Lower lobe of right lung (tissue), 2 donors: ENCODE measurements around the gene CADM1. TPM values are rescaled to one million over a fixed set of nuclear protein-coding genes. Genes with fewer than 3 reads are reported as not detected.

Experiments used
- ATAC-seq, 2 donors: fragments of 200-7000 bp; cut with Tn5 transposase; one replicate each; pipeline ENCODE4 v1.9.1; 2020 to 2022; ENCODE audit warnings: mild to moderate bottlenecking in 2 of 2, moderate library complexity in 2 of 2
- DNase-seq: peaks from one replicate; pipeline ENCODE4 v3.0.0-alpha.2; 2020
- H3K27ac ChIP-seq: fragments of 200-600 bp; one replicate; pipeline ENCODE4 v1.8.0; 2022
- H3K27me3 ChIP-seq: fragments of 200-600 bp; one replicate; pipeline ENCODE4 v1.8.0; 2022; ENCODE audit warnings: low read depth
- H3K36me3 ChIP-seq: fragments of 200-600 bp; one replicate; pipeline ENCODE4 v1.8.0; 2022; ENCODE audit warnings: mild to moderate bottlenecking
- H3K4me1 ChIP-seq: fragments of 200-600 bp; one replicate; pipeline ENCODE4 v1.8.0; 2022
- H3K4me3 ChIP-seq: fragments of 200-600 bp; one replicate; pipeline ENCODE4 v1.8.0; 2022; ENCODE audit warnings: mild to moderate bottlenecking
- H3K9me3 ChIP-seq: fragments of 200-600 bp; one replicate; pipeline ENCODE4 v1.8.0; 2022
- CTCF ChIP-seq: fragments of 200-600 bp; IDR thresholded peaks from one replicate; pipeline ENCODE4 v1.8.0; 2022; ENCODE audit warnings: antibody characterized with exemption, mild to moderate bottlenecking
- intact Hi-C: fragments of 100-400 bp; cut with DNase I; formaldehyde crosslinking; loops from one replicate; pipeline ENCODE4 v1.11.0; 2022
- total RNA-seq: library from RNA; stranded (reverse); fragmentation: NEBNext Ultra II Directional; extraction: Animal tissue kit (Norgen Biotek cat#: 25700); gene quantifications from one replicate; pipeline ENCODE4 v1.2.1, GENCODE V29; 2021
- donor health status: DM: no; HTN: yes; CAD: no; lungs with severe emphysema.

CADM1 gene
- total RNA-seq, 1 donor from 2014 or later: 149 TPM

GRCh38 chr11:115524572-115524971 is 20.4 kb upstream of the CADM1 start:
- H3K27me3 ChIP-seq: peaks cover 6% of the 10 kb centered on the region
- no peaks in the 10 kb centered on the region for H3K9me3 ChIP-seq
- TF ChIP-seq CTCF: no peak
- ATAC-seq (no peak), DNase-seq (no peak)
- H3K36me3 ChIP-seq: no peaks in the 10 kb centered on the region
- H3K4me1 ChIP-seq: no peaks in the 10 kb centered on the region
- no peak overlapping the region for H3K27ac ChIP-seq
- intact Hi-C loops: no loop called here
- H3K4me3 ChIP-seq: no peak overlapping the region

- intact Hi-C loops: no loop called here
- H3K27ac ChIP-seq: no peak overlapping the region
- no peak for TF ChIP-seq CTCF
- ATAC-seq: no peak
- no peak for DNase-seq
- peaks cover 6% of the 10 kb centered on the region for H3K27me3 ChIP-seq
- H3K9me3 ChIP-seq: no peaks in the 10 kb centered on the region
- no peaks in the 10 kb centered on the region for H3K4me1 ChIP-seq
- no peak overlapping the region for H3K4me3 ChIP-seq
- no peaks in the 10 kb centered on the region for H3K36me3 ChIP-seq
Measured at GRCh38 chr11:115523727-115524399, 19.6 kb upstream of the CADM1 start.

- no peak for TF ChIP-seq CTCF
- Histone ChIP-seq H3K27me3 (no peaks in the 10 kb centered on the region), H3K4me3 (no peak overlapping the region), H3K36me3 (no peaks in the 10 kb centered on the region), H3K4me1 (no peaks in the 10 kb centered on the region), H3K9me3 (no peaks in the 10 kb centered on the region), H3K27ac (no peak overlapping the region)
- DNase-seq (no peak), ATAC-seq (no peak)
- intact Hi-C loops: no loop called here
Measured at GRCh38 chr11:115522302-115522701, 18.1 kb upstream of the CADM1 start.

GRCh38 chr11:115521825-115522224 is 17.6 kb upstream of the CADM1 start:
- no peak overlapping the region for H3K27ac ChIP-seq
- no peaks in the 10 kb centered on the region for H3K36me3 ChIP-seq
- H3K4me3 ChIP-seq: no peak overlapping the region
- no peaks in the 10 kb centered on the region for H3K27me3 ChIP-seq
- H3K4me1 ChIP-seq: no peaks in the 10 kb centered on the region
- no peak for TF ChIP-seq CTCF
- no peaks in the 10 kb centered on the region for H3K9me3 ChIP-seq
- DNase-seq (no peak), ATAC-seq (no peak)
- intact Hi-C loops: no loop called here

GRCh38 chr11:115518983-115519628 is 14.9 kb upstream of the CADM1 start:
- no peaks in the 10 kb centered on the region for H3K4me1 ChIP-seq
- no peak for TF ChIP-seq CTCF
- no peak for ATAC-seq
- no peak overlapping the region for H3K4me3 ChIP-seq
- no peak overlapping the region for H3K27ac ChIP-seq
- H3K27me3 ChIP-seq: no peaks in the 10 kb centered on the region
- H3K36me3 ChIP-seq: no peaks in the 10 kb centered on the region
- intact Hi-C loops: no loop called here
- no peaks in the 10 kb centered on the region for H3K9me3 ChIP-seq
- DNase-seq: no peak
